Measurements from ENCODE around the gene INHA.

The INHA gene

DNA sequence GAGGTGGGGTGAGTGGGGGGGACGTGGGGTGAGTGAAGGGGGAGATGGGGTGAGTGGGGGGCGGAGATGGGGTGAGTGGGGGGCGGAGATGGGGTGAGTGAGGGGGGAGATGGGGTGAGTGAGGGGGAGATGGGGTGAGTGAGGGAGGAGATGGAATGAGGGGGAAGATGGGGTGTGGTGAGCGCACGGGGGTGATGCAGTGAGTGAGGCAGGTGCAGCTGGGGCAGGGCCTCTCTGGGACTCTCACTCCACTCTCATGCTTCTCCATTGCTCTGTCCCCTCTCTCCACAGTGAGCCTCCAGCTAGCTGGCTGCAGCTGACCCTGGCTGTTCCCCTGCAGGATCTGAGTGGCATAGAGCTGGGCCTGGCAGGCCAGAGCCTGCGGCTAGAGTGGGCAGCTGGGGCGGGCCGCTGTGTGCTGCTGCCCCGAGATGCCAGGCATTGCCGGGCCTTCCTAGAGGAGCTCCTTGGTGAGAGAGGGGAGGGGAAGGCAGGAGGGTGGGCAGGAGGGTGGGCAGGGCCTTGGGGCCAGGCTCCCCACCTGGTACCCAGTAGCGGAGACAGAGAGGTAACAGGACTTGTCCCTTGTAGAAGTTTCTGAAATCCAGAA is 41.5 kb downstream of the INHA start:
- no peak for TF ChIP-seq CTCF (IDR thresholded peaks at IDR 0.05; ENCODE audit: control extremely low read depth, extremely low read depth, low read depth, missing control alignments)
- ChIA-PET POLR2A (no interaction called here), CTCF (interaction anchor here (1.0 to 1.4 kb wide), 2 partner anchors 71 to 84 kb away, joined by 3 to 5 read pairs; no protein-coding TSS in a partner anchor)
- DNase-seq (ENCODE audit: extremely low spot score) = no peak

GRCh38 chr2:219614076-219614860 is 42.2 kb downstream of the INHA start:
- no peak for TF ChIP-seq CTCF (IDR thresholded peaks at IDR 0.05; ENCODE audit: control extremely low read depth, extremely low read depth, low read depth, missing control alignments)
- no peak for DNase-seq (ENCODE audit: extremely low spot score)
- ChIA-PET CTCF (interaction anchor here (1.0 to 1.6 kb wide), 2 partner anchors 28 to 72 kb away, joined by 4 to 5 read pairs; no protein-coding TSS in a partner anchor), POLR2A (no interaction called here)

- TF ChIP-seq CTCF (IDR thresholded peaks at IDR 0.05; ENCODE audit: control extremely low read depth, extremely low read depth, low read depth, missing control alignments) = no peak
- no peak for DNase-seq (ENCODE audit: extremely low spot score)
- CTCF ChIA-PET = interaction anchor here (1.6 kb wide), 1 partner anchor 27 kb away, joined by 4 read pairs; no protein-coding TSS in a partner anchor
- POLR2A ChIA-PET = no interaction called here
These were observed 42.9 kb downstream of the INHA start for GRCh38 chr2:219615036-219615435.

- TF ChIP-seq CTCF (IDR thresholded peaks at IDR 0.05; ENCODE audit: control extremely low read depth, extremely low read depth, low read depth, missing control alignments) = no peak
- ChIA-PET CTCF (interaction anchor here (0.8 to 1.6 kb wide), 3 partner anchors 11 to 231 kb away, joined by 3 to 4 read pairs (median 3); no protein-coding TSS in a partner anchor), POLR2A (no interaction called here)
- DNase-seq (ENCODE audit: extremely low spot score) = no peak
These were observed 43.8 kb downstream of the INHA start for GRCh38 chr2:219615894-219616293.

GRCh38 chr2:219616550-219616949 is 44.4 kb downstream of the INHA start:
- POLR2A ChIA-PET = no interaction called here
- TF ChIP-seq CTCF (IDR thresholded peaks at IDR 0.05; ENCODE audit: control extremely low read depth, extremely low read depth, low read depth, missing control alignments) = no peak
- CTCF ChIA-PET = interaction anchor here (0.8 to 1.3 kb wide), 3 partner anchors 10 to 230 kb away, joined by 3 read pairs; no protein-coding TSS in a partner anchor
- no peak for DNase-seq (ENCODE audit: extremely low spot score)

GRCh38 chr2:219618733-219619122 is 46.6 kb downstream of the INHA start:
- no peak for DNase-seq (ENCODE audit: extremely low spot score)
- no peak for TF ChIP-seq CTCF (IDR thresholded peaks at IDR 0.05; ENCODE audit: control extremely low read depth, extremely low read depth, low read depth, missing control alignments)
- ChIA-PET POLR2A (no interaction called here), CTCF (no interaction called here)

Measured in GM10248 (cell line).